ENCODE measurements around the gene TMEM108. TPM values are rescaled to one million over a fixed set of nuclear protein-coding genes. Genes with fewer than 3 reads are reported as not detected.

Gene TMEM108
- total and polyA plus RNA-seq, 3 experiments from 2014 or later = not detected

DNA sequence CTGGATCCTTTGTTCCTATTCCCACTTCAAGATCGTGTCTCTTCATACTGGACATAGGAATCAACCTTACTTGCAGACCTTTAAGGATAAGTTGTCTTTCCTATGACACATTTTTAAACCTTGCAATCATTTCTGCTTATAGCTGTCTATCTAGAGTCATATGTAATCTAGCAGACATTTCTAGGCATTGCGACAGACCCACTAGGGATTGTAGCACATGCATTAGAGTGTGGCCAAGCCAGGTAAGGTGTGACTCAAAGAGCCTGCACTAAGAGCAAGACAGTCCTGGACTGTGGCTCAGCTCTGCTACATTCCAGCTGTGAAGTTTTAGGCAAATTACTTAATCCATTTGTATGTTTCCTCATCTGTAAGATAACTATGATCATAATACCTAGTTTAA, 322.8 kb downstream of the TMEM108 start:
- no peaks in the 10 kb centered on the region for H3K36me3 ChIP-seq (ENCODE audit: insufficient read depth, low read length)
- H3K9me3 ChIP-seq (ENCODE audit: low read length) = no peaks in the 10 kb centered on the region
- peaks cover 0 to 8% (median 0%) of the 10 kb centered on the region in 5 donors for H3K9me3 Mint-ChIP-seq
- H3K27ac ChIP-seq (ENCODE audit: low read depth, low read length) = no peak overlapping the region
- POLR2A ChIA-PET = no interaction called here
- DNase-seq = no peak
- H3K27me3 ChIP-seq (ENCODE audit: insufficient read depth, low read length, poor library complexity, severe bottlenecking) = no peaks in the 10 kb centered on the region
- CTCF ChIA-PET = no interaction called here
- peak overlapping the region in 1 of 8 donors; percentile 52 for H3K27ac Mint-ChIP-seq
- no peak overlapping the region for H3K4me3 ChIP-seq (ENCODE audit: low read length)
- H3K27me3 Mint-ChIP-seq = peaks cover 3 to 6% of the 10 kb centered on the region in 2 donors
- H3K36me3 Mint-ChIP-seq = no peaks in the 10 kb centered on the region
- no peak overlapping the region for H3K4me3 Mint-ChIP-seq
- H3K4me1 ChIP-seq (ENCODE audit: insufficient read depth, low read length) = no peaks in the 10 kb centered on the region
- peaks cover 0 to 11% (median 0%) of the 10 kb centered on the region in 3 donors for H3K4me1 Mint-ChIP-seq

DNA sequence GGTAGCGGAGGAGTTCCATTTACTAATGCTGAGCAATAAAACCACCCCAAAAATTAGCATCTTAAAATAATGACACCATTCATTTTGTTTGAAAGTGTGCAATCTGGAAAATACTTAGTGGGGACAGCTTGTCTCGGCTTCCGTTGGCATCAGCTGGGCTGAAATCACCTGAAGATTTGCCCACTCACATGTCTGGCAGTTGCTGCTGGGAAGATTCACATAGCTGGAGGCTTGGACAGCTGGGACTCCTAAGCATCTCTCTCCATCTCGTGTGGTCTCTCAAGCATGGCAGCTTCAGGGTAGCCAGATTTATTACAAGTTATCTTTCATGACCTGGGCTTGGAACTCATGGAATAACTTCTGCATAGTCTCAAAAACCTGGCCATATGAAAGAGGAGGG, 323.2 kb downstream of the TMEM108 start:
- peak overlapping the region in 1 of 8 donors; percentile 52 for H3K27ac Mint-ChIP-seq
- H3K27me3 ChIP-seq (ENCODE audit: insufficient read depth, low read length, poor library complexity, severe bottlenecking) = no peaks in the 10 kb centered on the region
- ChIA-PET POLR2A (no interaction called here), CTCF (no interaction called here)
- peaks cover 0 to 11% (median 0%) of the 10 kb centered on the region in 3 donors for H3K4me1 Mint-ChIP-seq
- H3K9me3 Mint-ChIP-seq = peaks cover 0 to 8% (median 0%) of the 10 kb centered on the region in 5 donors
- no peaks in the 10 kb centered on the region for H3K36me3 Mint-ChIP-seq
- no peaks in the 10 kb centered on the region for H3K4me1 ChIP-seq (ENCODE audit: insufficient read depth, low read length)
- no peaks in the 10 kb centered on the region for H3K36me3 ChIP-seq (ENCODE audit: insufficient read depth, low read length)
- H3K27me3 Mint-ChIP-seq = peaks cover 3 to 6% of the 10 kb centered on the region in 2 donors
- DNase-seq = no peak
- H3K4me3 Mint-ChIP-seq = no peak overlapping the region
- no peaks in the 10 kb centered on the region for H3K9me3 ChIP-seq (ENCODE audit: low read length)
- no peak overlapping the region for H3K4me3 ChIP-seq (ENCODE audit: low read length)
- H3K27ac ChIP-seq (ENCODE audit: low read depth, low read length) = no peak overlapping the region

DNA sequence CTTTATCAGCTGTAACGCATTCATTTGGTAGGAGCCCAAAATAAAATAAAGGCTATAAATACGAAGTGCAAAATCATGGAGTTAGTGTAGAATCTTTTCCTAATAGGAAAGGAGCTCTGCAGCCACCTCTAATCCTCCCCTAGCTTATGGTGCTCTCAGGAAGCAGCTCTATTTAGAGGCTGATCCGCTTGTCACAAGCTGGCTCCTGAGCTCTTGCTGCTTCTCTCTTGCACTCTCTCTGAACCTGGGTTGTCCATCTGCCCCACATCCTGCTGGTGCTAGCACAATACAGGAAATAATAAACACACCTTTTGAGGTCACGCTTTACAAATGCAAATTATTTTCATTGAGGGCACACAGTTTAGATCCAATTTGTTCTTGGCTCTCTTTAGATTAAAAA, 324.3 kb downstream of the TMEM108 start:
- ChIA-PET CTCF (no interaction called here), POLR2A (no interaction called here)
- H3K27ac ChIP-seq (ENCODE audit: low read depth, low read length) = no peak overlapping the region
- Mint-ChIP-seq H3K36me3 (no peaks in the 10 kb centered on the region), H3K27ac (no peak overlapping the region), H3K9me3 (no peaks in the 10 kb centered on the region), H3K4me3 (no peak overlapping the region), H3K4me1 (peaks cover 0 to 11% (median 0%) of the 10 kb centered on the region in 3 donors), H3K27me3 (peaks cover 3 to 6% of the 10 kb centered on the region in 2 donors)
- no peaks in the 10 kb centered on the region for H3K4me1 ChIP-seq (ENCODE audit: insufficient read depth, low read length)
- no peak for DNase-seq
- H3K9me3 ChIP-seq (ENCODE audit: low read length) = no peaks in the 10 kb centered on the region
- H3K27me3 ChIP-seq (ENCODE audit: insufficient read depth, low read length, poor library complexity, severe bottlenecking) = no peaks in the 10 kb centered on the region
- no peaks in the 10 kb centered on the region for H3K36me3 ChIP-seq (ENCODE audit: insufficient read depth, low read length)
- H3K4me3 ChIP-seq (ENCODE audit: low read length) = no peak overlapping the region

DNA sequence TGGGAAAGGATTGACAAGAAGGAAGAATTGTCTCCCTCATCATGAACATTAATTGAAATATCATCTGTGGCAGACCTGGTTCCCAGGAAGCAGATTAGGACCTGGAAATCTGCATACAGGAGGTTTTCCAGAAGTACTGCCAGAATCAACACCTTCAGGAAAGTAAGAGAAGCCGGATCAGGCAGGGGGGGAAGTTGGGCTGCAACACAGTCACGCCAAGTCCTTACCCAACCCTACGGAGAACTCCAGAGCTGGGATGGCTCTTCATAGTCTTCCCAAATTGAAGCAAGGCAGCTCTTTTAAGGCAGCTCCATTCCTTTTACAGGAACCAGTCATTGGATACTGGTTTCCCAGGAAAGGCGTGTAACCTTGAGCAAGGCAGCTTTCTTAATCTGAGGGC, 326.5 kb downstream of the TMEM108 start:
- H3K27me3 ChIP-seq (ENCODE audit: insufficient read depth, low read length, poor library complexity, severe bottlenecking) = no peaks in the 10 kb centered on the region
- H3K4me1 Mint-ChIP-seq = peaks cover 0 to 11% (median 0%) of the 10 kb centered on the region in 3 donors
- H3K4me1 ChIP-seq (ENCODE audit: insufficient read depth, low read length) = no peaks in the 10 kb centered on the region
- H3K27me3 Mint-ChIP-seq = peaks cover 3 to 14% of the 10 kb centered on the region in 2 donors
- no peak overlapping the region for H3K4me3 ChIP-seq (ENCODE audit: low read length)
- no peak overlapping the region for H3K27ac ChIP-seq (ENCODE audit: low read depth, low read length)
- CTCF ChIA-PET = no interaction called here
- H3K36me3 ChIP-seq (ENCODE audit: insufficient read depth, low read length) = no peaks in the 10 kb centered on the region
- no peak overlapping the region for H3K4me3 Mint-ChIP-seq
- no peak for DNase-seq
- H3K9me3 ChIP-seq (ENCODE audit: low read length) = no peaks in the 10 kb centered on the region
- H3K9me3 Mint-ChIP-seq = no peaks in the 10 kb centered on the region
- no peaks in the 10 kb centered on the region for H3K36me3 Mint-ChIP-seq
- no peak overlapping the region for H3K27ac Mint-ChIP-seq
- POLR2A ChIA-PET = no interaction called here

DNA sequence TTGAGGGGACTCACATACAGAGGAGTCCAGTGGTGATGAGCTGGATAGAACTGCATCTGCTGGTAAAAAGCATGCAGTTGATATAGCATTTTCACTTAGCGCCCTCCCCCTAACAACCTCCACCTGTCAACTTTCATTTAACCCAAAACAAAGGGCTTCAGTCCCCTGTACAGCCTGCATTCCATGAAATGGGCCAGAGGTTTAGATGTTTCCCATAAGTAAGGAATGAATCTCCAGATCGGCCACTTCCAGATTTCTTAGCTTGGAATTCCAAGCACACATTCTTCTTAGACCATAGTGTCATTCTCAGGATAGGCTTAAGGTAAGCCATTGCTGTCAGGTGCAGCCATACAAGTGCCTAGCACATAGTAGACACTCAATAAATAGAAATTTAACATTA, 328.7 kb downstream of the TMEM108 start:
- Histone ChIP-seq H3K4me1 (ENCODE audit: insufficient read depth, low read length) (no peaks in the 10 kb centered on the region), H3K9me3 (ENCODE audit: low read length) (no peaks in the 10 kb centered on the region), H3K4me3 (ENCODE audit: low read length) (no peak overlapping the region), H3K27me3 (ENCODE audit: insufficient read depth, low read length, poor library complexity, severe bottlenecking) (no peaks in the 10 kb centered on the region), H3K36me3 (ENCODE audit: insufficient read depth, low read length) (no peaks in the 10 kb centered on the region), H3K27ac (ENCODE audit: low read depth, low read length) (no peak overlapping the region)
- Mint-ChIP-seq H3K27me3 (peaks cover 3 to 15% of the 10 kb centered on the region in 2 donors), H3K27ac (no peak overlapping the region), H3K36me3 (no peaks in the 10 kb centered on the region), H3K4me3 (no peak overlapping the region), H3K4me1 (peaks cover 0 to 10% (median 0%) of the 10 kb centered on the region in 3 donors), H3K9me3 (no peaks in the 10 kb centered on the region)
- ChIA-PET POLR2A (no interaction called here), CTCF (no interaction called here)
- DNase-seq = no peak

DNA sequence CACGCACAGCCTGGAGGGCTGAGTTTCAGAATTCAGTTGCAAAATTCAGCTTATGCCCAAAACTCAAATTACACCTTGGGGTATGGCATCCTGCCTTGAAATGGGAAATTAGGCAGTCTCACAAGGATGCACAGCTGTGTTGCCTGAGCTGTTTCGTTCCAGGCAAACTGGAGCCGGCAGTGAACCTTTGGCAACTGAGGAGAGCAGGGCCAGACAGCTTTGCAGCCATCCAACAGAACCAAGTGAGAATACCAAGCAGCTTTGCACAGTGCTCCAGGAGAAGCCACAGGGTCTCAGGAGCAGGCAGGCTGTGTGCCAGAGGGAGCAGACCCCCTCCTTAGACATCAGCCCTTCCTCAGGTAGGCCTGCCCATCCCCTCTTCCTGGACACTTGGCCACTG, 329.2 kb downstream of the TMEM108 start:
- CTCF ChIA-PET = no interaction called here
- H3K9me3 Mint-ChIP-seq = no peaks in the 10 kb centered on the region
- Histone ChIP-seq H3K4me3 (ENCODE audit: low read length) (no peak overlapping the region), H3K9me3 (ENCODE audit: low read length) (no peaks in the 10 kb centered on the region), H3K36me3 (ENCODE audit: insufficient read depth, low read length) (no peaks in the 10 kb centered on the region), H3K27me3 (ENCODE audit: insufficient read depth, low read length, poor library complexity, severe bottlenecking) (no peaks in the 10 kb centered on the region), H3K27ac (ENCODE audit: low read depth, low read length) (no peak overlapping the region), H3K4me1 (ENCODE audit: insufficient read depth, low read length) (no peaks in the 10 kb centered on the region)
- H3K36me3 Mint-ChIP-seq = no peaks in the 10 kb centered on the region
- DNase-seq = no peak
- H3K27ac Mint-ChIP-seq = no peak overlapping the region
- H3K4me1 Mint-ChIP-seq = peaks cover 0 to 7% (median 0%) of the 10 kb centered on the region in 3 donors
- no peak overlapping the region for H3K4me3 Mint-ChIP-seq
- H3K27me3 Mint-ChIP-seq = peaks cover 3 to 15% of the 10 kb centered on the region in 2 donors
- POLR2A ChIA-PET = no interaction called here

DNA sequence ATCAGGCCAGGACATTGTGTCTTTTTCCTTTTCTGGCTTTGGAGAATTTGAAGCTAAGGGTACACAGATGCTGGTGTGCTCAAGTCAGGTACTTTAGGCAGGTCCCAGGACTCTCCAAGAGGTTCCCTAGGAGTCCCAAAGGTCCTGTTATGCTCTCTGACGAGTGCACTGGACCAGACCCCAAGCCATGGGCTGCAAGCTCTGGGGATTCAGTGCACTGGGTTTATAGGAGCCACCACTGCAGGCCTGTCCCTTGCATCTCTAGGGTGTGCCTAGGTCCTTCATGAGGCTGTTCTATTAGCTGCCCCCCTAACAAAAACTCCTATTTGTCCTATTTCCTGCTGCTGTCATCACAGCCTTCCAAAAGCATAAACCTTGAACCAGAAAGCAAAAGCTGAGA, 329.8 kb downstream of the TMEM108 start:
- no peak overlapping the region for H3K27ac ChIP-seq (ENCODE audit: low read depth, low read length)
- no peak for DNase-seq
- H3K4me1 ChIP-seq (ENCODE audit: insufficient read depth, low read length) = no peaks in the 10 kb centered on the region
- H3K4me1 Mint-ChIP-seq = peaks cover 0 to 2% (median 0%) of the 10 kb centered on the region in 3 donors
- peaks cover 3 to 15% of the 10 kb centered on the region in 2 donors for H3K27me3 Mint-ChIP-seq
- no peaks in the 10 kb centered on the region for H3K36me3 Mint-ChIP-seq
- H3K9me3 Mint-ChIP-seq = no peaks in the 10 kb centered on the region
- ChIA-PET CTCF (no interaction called here), POLR2A (no interaction called here)
- no peak overlapping the region for H3K27ac Mint-ChIP-seq
- H3K36me3 ChIP-seq (ENCODE audit: insufficient read depth, low read length) = no peaks in the 10 kb centered on the region
- H3K27me3 ChIP-seq (ENCODE audit: insufficient read depth, low read length, poor library complexity, severe bottlenecking) = no peaks in the 10 kb centered on the region
- H3K4me3 Mint-ChIP-seq = no peak overlapping the region
- no peaks in the 10 kb centered on the region for H3K9me3 ChIP-seq (ENCODE audit: low read length)
- no peak overlapping the region for H3K4me3 ChIP-seq (ENCODE audit: low read length)

DNA sequence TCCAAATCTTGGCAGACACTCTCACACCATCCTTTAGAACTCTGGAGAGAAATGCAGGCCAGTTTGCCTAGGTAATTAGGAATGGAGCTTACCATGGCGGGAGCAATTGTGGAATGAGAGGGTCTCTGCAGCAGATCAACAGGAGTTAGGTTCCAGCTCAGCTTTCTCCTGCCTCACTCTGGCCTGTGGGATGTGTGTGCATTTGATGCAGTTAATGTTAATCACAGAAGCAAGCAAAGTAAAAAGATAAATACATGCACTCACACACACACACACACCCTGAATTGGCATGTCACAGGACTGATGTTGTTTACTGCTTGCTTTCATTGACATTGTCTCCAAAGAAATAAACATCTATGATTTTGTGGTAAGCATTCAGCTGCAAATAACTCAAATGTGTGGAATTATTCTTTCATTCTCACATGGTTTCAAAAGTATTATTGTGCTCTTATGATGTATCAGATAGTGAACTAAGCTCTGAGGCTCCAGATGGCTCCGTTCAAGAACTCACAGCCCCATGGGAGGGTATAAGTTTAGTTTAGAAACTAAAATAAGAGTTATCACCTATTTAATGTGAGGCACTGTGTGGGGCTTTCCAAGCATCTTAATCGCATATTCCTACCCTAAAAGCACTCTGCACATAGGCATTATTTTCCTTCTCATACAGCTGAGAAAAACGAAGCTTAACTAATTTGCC, 330.3 kb downstream of the TMEM108 start:
- Histone ChIP-seq H3K9me3 (ENCODE audit: low read length) (no peaks in the 10 kb centered on the region), H3K27ac (ENCODE audit: low read depth, low read length) (no peak overlapping the region), H3K36me3 (ENCODE audit: insufficient read depth, low read length) (no peaks in the 10 kb centered on the region), H3K27me3 (ENCODE audit: insufficient read depth, low read length, poor library complexity, severe bottlenecking) (no peaks in the 10 kb centered on the region), H3K4me1 (ENCODE audit: insufficient read depth, low read length) (no peaks in the 10 kb centered on the region), H3K4me3 (ENCODE audit: low read length) (no peak overlapping the region)
- Mint-ChIP-seq H3K9me3 (no peaks in the 10 kb centered on the region), H3K4me1 (no peaks in the 10 kb centered on the region), H3K27ac (no peak overlapping the region), H3K36me3 (no peaks in the 10 kb centered on the region), H3K4me3 (no peak overlapping the region), H3K27me3 (peaks cover 3 to 15% of the 10 kb centered on the region in 2 donors)
- no peak for DNase-seq
- ChIA-PET POLR2A (no interaction called here), CTCF (no interaction called here)
